ENCODE results near the gene ATP13A3. TPM values are rescaled to one million over a fixed set of nuclear protein-coding genes. Genes with fewer than 3 reads are reported as not detected.

The ATP13A3 gene
- total and polyA plus RNA-seq, 2 experiments from 2014 or later: 51.8 to 293 TPM

GRCh38 chr3:194514626-194515025 lies 27.8 kb upstream of the ATP13A3 start:
- H3K4me3 ChIP-seq: no peak overlapping the region
- H3K27me3 ChIP-seq: no peaks in the 10 kb centered on the region
- no peaks in the 10 kb centered on the region for H3K4me1 ChIP-seq (ENCODE audit: low read depth)
- H3K27ac ChIP-seq: no peak overlapping the region
- DNase-seq (ENCODE audit: low read depth in 1 of 2, low spot score in 1 of 2): no peak
- TF ChIP-seq, protein P1, sequence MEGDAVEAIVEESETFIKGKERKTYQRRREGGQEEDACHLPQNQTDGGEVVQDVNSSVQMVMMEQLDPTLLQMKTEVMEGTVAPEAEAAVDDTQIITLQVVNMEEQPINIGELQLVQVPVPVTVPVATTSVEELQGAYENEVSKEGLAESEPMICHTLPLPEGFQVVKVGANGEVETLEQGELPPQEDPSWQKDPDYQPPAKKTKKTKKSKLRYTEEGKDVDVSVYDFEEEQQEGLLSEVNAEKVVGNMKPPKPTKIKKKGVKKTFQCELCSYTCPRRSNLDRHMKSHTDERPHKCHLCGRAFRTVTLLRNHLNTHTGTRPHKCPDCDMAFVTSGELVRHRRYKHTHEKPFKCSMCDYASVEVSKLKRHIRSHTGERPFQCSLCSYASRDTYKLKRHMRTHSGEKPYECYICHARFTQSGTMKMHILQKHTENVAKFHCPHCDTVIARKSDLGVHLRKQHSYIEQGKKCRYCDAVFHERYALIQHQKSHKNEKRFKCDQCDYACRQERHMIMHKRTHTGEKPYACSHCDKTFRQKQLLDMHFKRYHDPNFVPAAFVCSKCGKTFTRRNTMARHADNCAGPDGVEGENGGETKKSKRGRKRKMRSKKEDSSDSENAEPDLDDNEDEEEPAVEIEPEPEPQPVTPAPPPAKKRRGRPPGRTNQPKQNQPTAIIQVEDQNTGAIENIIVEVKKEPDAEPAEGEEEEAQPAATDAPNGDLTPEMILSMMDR (IDR thresholded peaks at IDR 0.05; ENCODE audit: low read depth, low read length): no peak
- H3K9me3 ChIP-seq (ENCODE audit: low read depth): no peaks in the 10 kb centered on the region
- H3K36me3 ChIP-seq: no peaks in the 10 kb centered on the region

GRCh38 chr3:194512895-194513601 lies 26.2 kb upstream of the ATP13A3 start:
- DNase-seq (ENCODE audit: low read depth in 1 of 2, low spot score in 1 of 2): peak in 1 of 2 donors; percentile 25
- no peaks in the 10 kb centered on the region for H3K9me3 ChIP-seq (ENCODE audit: low read depth)
- H3K4me1 ChIP-seq (ENCODE audit: low read depth): peaks cover 8% of the 10 kb centered on the region
- H3K27me3 ChIP-seq: no peaks in the 10 kb centered on the region
- TF ChIP-seq, protein P1 (IDR thresholded peaks at IDR 0.05; ENCODE audit: low read depth, low read length): no peak
- H3K4me3 ChIP-seq: no peak overlapping the region
- H3K27ac ChIP-seq: no peak overlapping the region
- H3K36me3 ChIP-seq: no peaks in the 10 kb centered on the region

- H3K9me3 ChIP-seq (ENCODE audit: low read depth): no peaks in the 10 kb centered on the region
- H3K27ac ChIP-seq: peak overlapping the region; percentile 60
- H3K27me3 ChIP-seq: no peaks in the 10 kb centered on the region
- no peaks in the 10 kb centered on the region for H3K36me3 ChIP-seq
- peaks cover 8% of the 10 kb centered on the region for H3K4me1 ChIP-seq (ENCODE audit: low read depth)
- no peak overlapping the region for H3K4me3 ChIP-seq
- no peak for DNase-seq (ENCODE audit: low read depth in 1 of 2, low spot score in 1 of 2)
- TF ChIP-seq, protein P1 (IDR thresholded peaks at IDR 0.05; ENCODE audit: low read depth, low read length): no peak
Measured at GRCh38 chr3:194508491-194509453, 22.0 kb upstream of the ATP13A3 start.

DNA sequence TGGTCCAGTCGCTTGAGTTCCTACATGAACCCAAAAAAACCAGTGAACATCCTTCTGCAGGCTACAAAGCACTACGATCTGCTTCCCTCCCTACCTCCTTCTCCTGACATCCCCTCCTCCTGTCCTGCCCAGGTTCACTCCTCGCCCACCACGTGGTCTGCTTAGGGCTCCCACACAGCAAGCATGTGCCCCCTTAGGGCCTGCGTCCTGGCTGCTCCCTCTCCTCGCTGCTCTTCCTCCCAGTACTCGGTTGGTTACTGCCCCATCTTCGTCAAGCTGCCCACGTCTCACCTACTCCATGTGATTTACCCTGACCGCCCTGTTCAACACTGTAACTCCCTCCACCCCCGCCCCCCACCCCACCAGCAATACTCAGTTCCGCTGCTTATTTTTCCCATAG lies 20.8 kb upstream of the ATP13A3 start:
- no peaks in the 10 kb centered on the region for H3K27me3 ChIP-seq
- H3K27ac ChIP-seq: no peak overlapping the region
- no peak for DNase-seq (ENCODE audit: low read depth in 1 of 2, low spot score in 1 of 2)
- H3K4me3 ChIP-seq: no peak overlapping the region
- H3K9me3 ChIP-seq (ENCODE audit: low read depth): no peaks in the 10 kb centered on the region
- H3K4me1 ChIP-seq (ENCODE audit: low read depth): peaks cover 8% of the 10 kb centered on the region
- TF ChIP-seq, protein P1 (IDR thresholded peaks at IDR 0.05; ENCODE audit: low read depth, low read length): no peak
- H3K36me3 ChIP-seq: no peaks in the 10 kb centered on the region

DNA sequence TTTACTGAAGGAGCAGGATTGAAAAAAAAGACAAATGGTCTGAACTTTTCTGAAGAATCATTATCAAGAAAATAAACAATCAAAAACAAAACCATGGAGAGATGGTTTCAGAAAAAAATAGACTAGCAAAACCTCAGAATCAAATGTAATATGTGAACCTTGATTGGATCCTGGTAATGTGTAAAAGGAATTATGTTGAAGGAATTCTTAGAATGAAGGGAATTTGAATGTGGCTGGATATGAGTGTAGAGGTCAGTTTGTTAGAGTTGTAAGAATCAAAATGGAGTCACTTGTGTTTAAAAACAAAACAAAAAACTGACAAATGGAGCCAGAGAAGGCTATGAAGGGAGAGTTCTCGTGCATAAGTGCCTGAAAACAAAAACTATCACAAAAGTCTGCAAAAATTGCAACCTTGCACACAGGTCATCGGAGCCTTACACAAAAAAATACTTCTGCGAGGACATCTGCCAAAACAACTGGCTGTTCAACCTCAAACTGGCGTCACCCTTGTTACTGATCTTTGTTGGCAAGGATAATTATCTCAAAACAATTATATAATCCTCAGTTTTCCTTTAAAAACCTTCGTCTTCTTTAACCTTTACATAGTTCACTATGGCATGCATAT lies 19.1 kb upstream of the ATP13A3 start:
- H3K4me1 ChIP-seq (ENCODE audit: low read depth): peaks cover 8% of the 10 kb centered on the region
- H3K27ac ChIP-seq: no peak overlapping the region
- TF ChIP-seq, protein P1 (IDR thresholded peaks at IDR 0.05; ENCODE audit: low read depth, low read length): no peak
- no peaks in the 10 kb centered on the region for H3K27me3 ChIP-seq
- no peaks in the 10 kb centered on the region for H3K36me3 ChIP-seq
- no peaks in the 10 kb centered on the region for H3K9me3 ChIP-seq (ENCODE audit: low read depth)
- H3K4me3 ChIP-seq: no peak overlapping the region
- DNase-seq (ENCODE audit: low read depth in 1 of 2, low spot score in 1 of 2): no peak

All from cardiac muscle cell (in vitro differentiated cells and primary cell).